PC-3 (cell line): Measurements from ENCODE around the gene OMP. TPM values are rescaled to one million over a fixed set of nuclear protein-coding genes. Genes with fewer than 3 reads are reported as not detected.

Experiments
- ATAC-seq: fragments of 200-7000 bp; cut with Tn5 transposase; 2 replicates; pipeline ENCODE4 v1.9.1; 2020; ENCODE audit warnings: mild to moderate bottlenecking, moderate library complexity
- BruUV-seq: library from RNA; stranded (reverse); fragments of 400-500 nt; replicated peaks from 2 replicates; lab custom pipeline; 2021; lab: Mats Ljungman, UMichigan
- CTCF ChIA-PET: fragments of 300-600 bp; sonication (Branson Sonifier 250); formaldehyde crosslinking; loops from one replicate; lab custom pipeline; 2022; ENCODE audit warnings: antibody characterized with exemption; lab: Charles Lee
- POLR2A ChIA-PET: fragments of 300-600 bp; sonication (Branson Sonifier 250); formaldehyde crosslinking; loops from one replicate; lab custom pipeline; 2022; ENCODE audit warnings: antibody characterized with exemption; ENCODE audit not compliant: unreplicated experiment; lab: Charles Lee
- DNase-seq: peaks from one replicate; pipeline ENCODE4 v3.0.0-alpha.2; 2015
- H2AFZ ChIP-seq: fragments of 300-600 bp; sonication (generic); 2 replicates; pipeline ENCODE4 v1.6.0; 2016; ENCODE audit warnings: antibody characterized with exemption, low read length
- H3F3A ChIP-seq: fragments of 300-600 bp; sonication (generic); one replicate; pipeline ENCODE4 v1.6.0; 2017; ENCODE audit warnings: antibody characterized with exemption, low read length, control low read depth, mild to moderate bottlenecking; ENCODE audit not compliant: unreplicated experiment
- H3K27ac ChIP-seq: fragments of 300-600 bp; sonication (generic); 2 replicates; pipeline ENCODE4 v1.5.1; 2016; ENCODE audit warnings: mild to moderate bottlenecking, low read length
- H3K27me3 ChIP-seq: fragments of 300-600 bp; sonication (generic); 2 replicates; pipeline ENCODE4 v1.6.1; 2016; ENCODE audit warnings: low read length, mixed read lengths
- H3K36me3 ChIP-seq: fragments of 300-600 bp; sonication (generic); 2 replicates; pipeline ENCODE4 v1.6.1; 2016; ENCODE audit warnings: low read depth, mixed run types, low read length, mixed read lengths
- H3K4me1 ChIP-seq: fragments of 300-600 bp; sonication (generic); 2 replicates; pipeline ENCODE4 v1.5.1; 2016; ENCODE audit warnings: low read length; ENCODE audit not compliant: insufficient read depth
- H3K4me2 ChIP-seq: fragments of 300-600 bp; sonication (generic); 2 replicates; pipeline ENCODE4 v1.6.0; 2016; ENCODE audit warnings: low read length
- H3K4me3 ChIP-seq: fragments of 300-600 bp; sonication (generic); 2 replicates; pipeline ENCODE4 v1.5.1; 2016; ENCODE audit warnings: mild to moderate bottlenecking, low read length, mixed read lengths
- H3K79me2 ChIP-seq: fragments of 300-600 bp; sonication (generic); 2 replicates; pipeline ENCODE4 v1.6.1; 2017; ENCODE audit warnings: low read length, mixed read lengths
- H3K9ac ChIP-seq: fragments of 300-600 bp; sonication (generic); 2 replicates; pipeline ENCODE4 v1.6.0; 2016; ENCODE audit warnings: mild to moderate bottlenecking, low read length
- H3K9me2 ChIP-seq: fragments of 300-600 bp; sonication (generic); replicated peaks from 2 replicates; pipeline ENCODE4 v1.6.1; 2016; ENCODE audit warnings: mixed run types, low read length, mixed read lengths
- H3K9me3 ChIP-seq: fragments of 300-600 bp; sonication (generic); 2 replicates; pipeline ENCODE4 v1.6.1; 2016; ENCODE audit warnings: low read length, mixed read lengths
- H4K20me1 ChIP-seq: fragments of 300-600 bp; sonication (generic); 2 replicates; pipeline ENCODE4 v1.6.1; 2016; ENCODE audit warnings: low read length, mixed read lengths
- CTCF ChIP-seq: fragments of 300-600 bp; sonication (generic); conservative IDR thresholded peaks from 2 replicates; pipeline ENCODE4 v1.5.1; 2017; ENCODE audit warnings: antibody characterized with exemption, low read depth, mild to moderate bottlenecking, low read length
- EZH2 ChIP-seq: fragments of 300-600 bp; sonication (generic); IDR thresholded peaks from one replicate; pipeline ENCODE4 v1.6.1; 2017; ENCODE audit warnings: antibody characterized with exemption, mild to moderate bottlenecking, low read length; ENCODE audit not compliant: unreplicated experiment
- EZH2phosphoT487 ChIP-seq: fragments of 300-600 bp; sonication (generic); IDR thresholded peaks from 2 replicates; pipeline ENCODE4 v1.6.1; 2018; ENCODE audit warnings: mild to moderate bottlenecking, antibody characterized with exemption, low read length, borderline replicate concordance
- intact Hi-C: fragments of 100-400 bp; cut with micrococcal nuclease; formaldehyde crosslinking; loops from 2 replicates; pipeline ENCODE4 v1.9.0; 2023
- total RNA-seq: library from RNA; depleted of rRNA; stranded (reverse); fragments of >200 nt; gene quantifications from 2 replicates; pipeline ENCODE4 v1.2.3, GENCODE V29; 2014

Gene OMP
- total RNA-seq, 1 experiment from 2014 or later = not detected

GRCh38 chr11:77071671-77072605 is 30.7 kb upstream of the OMP start:
- H3K4me3 ChIP-seq = no peak overlapping the region
- H2AFZ ChIP-seq = no peak overlapping the region
- peaks cover 36% of the 10 kb centered on the region for H3K4me1 ChIP-seq
- CTCF ChIA-PET = no interaction called here
- TF ChIP-seq EZH2phosphoT487 = no peak
- TF ChIP-seq EZH2 = no peak
- TF ChIP-seq CTCF = no peak
- no peaks in the 10 kb centered on the region for H3K79me2 ChIP-seq
- H3K27ac ChIP-seq = no peak overlapping the region
- ATAC-seq (no peak), DNase-seq (no peak)
- H3K27me3 ChIP-seq = no peaks in the 10 kb centered on the region
- no peaks in the 10 kb centered on the region for H3K9me2 ChIP-seq
- POLR2A ChIA-PET = no interaction called here
- H3K9ac ChIP-seq = no peak overlapping the region
- H3K9me3 ChIP-seq = no peaks in the 10 kb centered on the region
- BruUV-seq = no TSS peak
- H3F3A ChIP-seq = no peaks in the 10 kb centered on the region
- no peaks in the 10 kb centered on the region for H4K20me1 ChIP-seq
- intact Hi-C loops = no loop called here
- no peak overlapping the region for H3K4me2 ChIP-seq
- no peaks in the 10 kb centered on the region for H3K36me3 ChIP-seq

GRCh38 chr11:77072851-77073327 is 29.8 kb upstream of the OMP start:
- Histone ChIP-seq H3K4me2 (peak overlapping the region; percentile 14), H3K4me1 (peaks cover 29% of the 10 kb centered on the region), H3K4me3 (no peak overlapping the region), H3K79me2 (no peaks in the 10 kb centered on the region), H3F3A (no peaks in the 10 kb centered on the region), H3K9me2 (no peaks in the 10 kb centered on the region), H3K27ac (peak overlapping the region; percentile 51), H3K9me3 (no peaks in the 10 kb centered on the region), H3K27me3 (no peaks in the 10 kb centered on the region), H4K20me1 (no peaks in the 10 kb centered on the region), H2AFZ (no peak overlapping the region), H3K9ac (no peak overlapping the region), H3K36me3 (no peaks in the 10 kb centered on the region)
- intact Hi-C loops = loop anchor here (1.0 kb wide), 1 partner anchor 26 kb away; no protein-coding TSS in a partner anchor
- ATAC-seq (no peak; the same call in 1 of the 2 replicates), DNase-seq (no peak)
- BruUV-seq = no TSS peak
- TF ChIP-seq EZH2phosphoT487 = no peak
- no peak for TF ChIP-seq EZH2
- TF ChIP-seq CTCF = no peak
- ChIA-PET CTCF (interaction anchor here (1.4 to 1.5 kb wide), 2 partner anchors 18 to 25 kb away, joined by 8 to 19 read pairs; no protein-coding TSS in a partner anchor), POLR2A (no interaction called here)
